GM18517 (cell line): ENCODE measurements around the gene FOS.
A peak's percentile ranks its signal among the peaks of the same experiment; 100 is the strongest.
"Not testable (repeated sequence)": the region's sequence is repeated elsewhere in the genome, so short reads cannot be mapped to it uniquely, and the experiment has no call there.

Experiments used
- ATAC-seq: cut with Tn5 transposase; IDR thresholded peaks from one replicate; pipeline ENCODE4 v1.9.1; 2021; ENCODE audit warnings: mild to moderate bottlenecking, moderate library complexity; ENCODE audit not compliant: unreplicated experiment

FOS gene

GRCh38 chr14:75292101-75292563, 13.5 kb downstream of the FOS start:
- no peak for ATAC-seq

- no peak for ATAC-seq
These were observed 14.3 kb downstream of the FOS start for GRCh38 chr14:75292886-75293285.

- ATAC-seq: peak; percentile 90
These were observed 15.5 kb downstream of the FOS start for GRCh38 chr14:75293920-75294648.

GRCh38 chr14:75294649-75295033, 16.0 kb downstream of the FOS start:
- peak; percentile 1 for ATAC-seq

GRCh38 chr14:75295061-75295461, 16.4 kb downstream of the FOS start:
- ATAC-seq: no peak

GRCh38 chr14:75295491-75296345, 17.1 kb downstream of the FOS start:
- ATAC-seq: no peak

GRCh38 chr14:75297411-75298040, 18.9 kb downstream of the FOS start:
- ATAC-seq: no peak

GRCh38 chr14:75298187-75298965, 19.7 kb downstream of the FOS start:
- no peak for ATAC-seq

GRCh38 chr14:75299059-75299458, 20.4 kb downstream of the FOS start:
- ATAC-seq: no peak

GRCh38 chr14:75299576-75299975, 20.9 kb downstream of the FOS start:
- no peak for ATAC-seq

GRCh38 chr14:75301666-75302325, 23.2 kb downstream of the FOS start:
- no peak for ATAC-seq

- ATAC-seq: no peak
These were observed 24.8 kb downstream of the FOS start for GRCh38 chr14:75303381-75303789.

- ATAC-seq: not testable (repeated sequence)
These were observed 27.8 kb downstream of the FOS start for GRCh38 chr14:75306410-75306809.

- ATAC-seq: peak; percentile 57
These were observed 28.5 kb downstream of the FOS start for GRCh38 chr14:75306927-75307699.

GRCh38 chr14:75307700-75308379, 29.2 kb downstream of the FOS start:
- no peak for ATAC-seq

- not testable (repeated sequence) for ATAC-seq
These were observed 30.4 kb downstream of the FOS start for GRCh38 chr14:75308991-75309390.

- ATAC-seq: not testable (repeated sequence)
These were observed 30.9 kb downstream of the FOS start for GRCh38 chr14:75309561-75309960.

GRCh38 chr14:75310295-75311111, 31.9 kb downstream of the FOS start:
- ATAC-seq: no peak
